BJ (cell line): Measurements from ENCODE around the gene ZAP70. TPM values are rescaled to one million over a fixed set of nuclear protein-coding genes. Genes with fewer than 3 reads are reported as not detected.

Experiments used
- CTCF ChIA-PET: fragments of 350-600 bp; formaldehyde crosslinking; extraction: SDS; loops from one replicate; lab custom pipeline; 2021; ENCODE audit warnings: antibody characterized with exemption, inconsistent platforms; lab: Yijun Ruan, JAX
- POLR2A ChIA-PET: fragments of 300-600 bp; sonication (Branson Sonifier 250); formaldehyde crosslinking; extraction: SDS; loops from one replicate; lab custom pipeline; 2021; ENCODE audit warnings: antibody characterized with exemption; lab: Charles Lee
- DNase-seq: peaks from one replicate; pipeline ENCODE4 v3.0.0-alpha.2; 2011; ENCODE audit warnings: low read depth
- H3K27me3 ChIP-seq: 2 replicates; pipeline ENCODE4 v1.6.0; 2011; ENCODE audit warnings: low read length; ENCODE audit not compliant: control insufficient read depth, insufficient read depth
- H3K36me3 ChIP-seq: 2 replicates; pipeline ENCODE4 v1.5.1; 2011; ENCODE audit warnings: low read length; ENCODE audit not compliant: control insufficient read depth, insufficient read depth
- H3K4me3 ChIP-seq: 2 replicates; pipeline ENCODE4 v1.5.1; 2011; ENCODE audit warnings: low read depth, mild to moderate bottlenecking, control low read depth, low read length
- CTCF ChIP-seq: IDR thresholded peaks from 2 replicates; pipeline ENCODE4 v1.5.1; 2011; ENCODE audit warnings: low read depth, mild to moderate bottlenecking, control low read depth, inconsistent platforms, low read length, moderate library complexity; ENCODE audit not compliant: insufficient read depth
- polyA plus RNA-seq: library from polyadenylated mRNA; depleted of rRNA; stranded (reverse); fragments of >200 nt; gene quantifications from 2 replicates; pipeline ENCODE4 v1.2.3, GENCODE V29; 2011

Gene ZAP70
- polyA plus RNA-seq, 1 experiment: 0.16 TPM

- H3K4me3 ChIP-seq: no peak overlapping the region
- POLR2A ChIA-PET: no interaction called here
- TF ChIP-seq CTCF: no peak
- no peak for DNase-seq
- CTCF ChIA-PET: interaction anchor here (1.0 kb wide), 1 partner anchor 9 kb away, joined by 3 read pairs; no protein-coding TSS in a partner anchor
- H3K27me3 ChIP-seq: no peaks in the 10 kb centered on the region
- H3K36me3 ChIP-seq: no peaks in the 10 kb centered on the region
These were observed 25.1 kb upstream of the ZAP70 start for GRCh38 chr2:97688062-97688827.

- ChIA-PET CTCF (interaction anchor here (1.8 kb wide), 2 partner anchors 9 to 101 kb away, joined by 4 to 18 read pairs; partner anchors contain the start of gene ANKRD36B), POLR2A (no interaction called here)
- Histone ChIP-seq H3K27me3 (no peaks in the 10 kb centered on the region), H3K4me3 (no peak overlapping the region), H3K36me3 (no peaks in the 10 kb centered on the region)
- no peak for TF ChIP-seq CTCF
- DNase-seq: no peak
These were observed 22.2 kb upstream of the ZAP70 start for GRCh38 chr2:97691166-97691565.

GRCh38 chr2:97693476-97693875, 19.9 kb upstream of the ZAP70 start:
- ChIA-PET POLR2A (no interaction called here), CTCF (no interaction called here)
- DNase-seq: no peak
- Histone ChIP-seq H3K36me3 (no peaks in the 10 kb centered on the region), H3K4me3 (no peak overlapping the region), H3K27me3 (no peaks in the 10 kb centered on the region)
- no peak for TF ChIP-seq CTCF

GRCh38 chr2:97695744-97696143, 17.6 kb upstream of the ZAP70 start:
- TF ChIP-seq CTCF: no peak
- no peak for DNase-seq
- POLR2A ChIA-PET: no interaction called here
- Histone ChIP-seq H3K36me3 (no peaks in the 10 kb centered on the region), H3K27me3 (no peaks in the 10 kb centered on the region), H3K4me3 (no peak overlapping the region)
- CTCF ChIA-PET: interaction anchor here (0.6 to 7.4 kb wide), 5 partner anchors 11 to 691 kb away, joined by 3 to 171 read pairs (median 37); partner anchors contain the start of genes ACTR1B and ANKRD36B
